Liver (tissue), 9 donors: ENCODE measurements around the gene C17orf50. TPM values are rescaled to one million over a fixed set of nuclear protein-coding genes. Genes with fewer than 3 reads are reported as not detected.

Experiments
- DNase-seq: peaks from one replicate; pipeline ENCODE4 v3.0.0-alpha.2; 2017; ENCODE audit warnings: low spot score
- H3K27ac ChIP-seq, 2 donors: one replicate each; pipeline ENCODE4 v1.7.0; 2013; ENCODE audit warnings: inconsistent platforms in 2 of 2, low read length in 2 of 2, control low read depth in 1 of 2, low read depth in 1 of 2, mild to moderate bottlenecking in 1 of 2
- H3K27me3 ChIP-seq, 4 donors: one replicate each; pipeline versions ENCODE4 v1.6.1 to v1.7.0; 2013; ENCODE audit warnings: low read length in 3 of 4, inconsistent platforms in 1 of 4, mild to moderate bottlenecking in 1 of 4, moderate library complexity in 1 of 4; ENCODE audit not compliant: control insufficient read depth in 4 of 4, insufficient read depth in 4 of 4
- H3K36me3 ChIP-seq, 4 donors: one replicate each; pipeline versions ENCODE4 v1.6.1 to v1.7.0; 2013; ENCODE audit warnings: low read length in 3 of 4, mild to moderate bottlenecking in 3 of 4, low read depth in 1 of 4, moderate library complexity in 1 of 4; ENCODE audit not compliant: control insufficient read depth in 4 of 4, insufficient read depth in 3 of 4
- H3K4me1 ChIP-seq, 4 donors: one replicate each; pipeline versions ENCODE4 v1.6.1 to v1.7.0; 2013; ENCODE audit warnings: low read length in 3 of 4, mild to moderate bottlenecking in 3 of 4, moderate library complexity in 1 of 4; ENCODE audit not compliant: control insufficient read depth in 4 of 4, insufficient read depth in 4 of 4
- H3K4me3 ChIP-seq, 3 donors: one replicate each; pipeline versions ENCODE4 v1.6.1 to v1.7.0; 2013; ENCODE audit warnings: low read length in 3 of 3, control low read depth in 1 of 3, low read depth in 1 of 3, mild to moderate bottlenecking in 1 of 3
- H3K9ac ChIP-seq, 2 donors: one replicate each; pipeline ENCODE4 v1.7.0; 2013; ENCODE audit warnings: low read length in 2 of 2, mild to moderate bottlenecking in 2 of 2, moderate library complexity in 2 of 2, control low read depth in 1 of 2, low read depth in 1 of 2
- H3K9me3 ChIP-seq, 4 donors: one replicate each; pipeline versions ENCODE4 v1.6.1 to v1.7.0; 2013; ENCODE audit warnings: low read length in 3 of 4; ENCODE audit not compliant: control insufficient read depth in 4 of 4
- ATF3 ChIP-seq: IDR thresholded peaks from 2 replicates; pipeline ENCODE4 v1.6.1; 2016; ENCODE audit warnings: antibody characterized with exemption
- CTCF ChIP-seq: fragments of 150-350 bp; IDR thresholded peaks from 2 replicates; pipeline ENCODE4 v1.5.1; 2017; ENCODE audit warnings: improper control_type of control experiment, low read depth, low read length; ENCODE audit not compliant: missing input control
- EGR1 ChIP-seq, 2 donors: IDR thresholded peaks; 2 replicates each; pipeline ENCODE4 v1.6.1; 2016 to 2018; ENCODE audit warnings: antibody characterized with exemption in 2 of 2, low read depth in 2 of 2
- FOXA1 ChIP-seq: IDR thresholded peaks from 2 replicates; pipeline ENCODE4 v1.6.1; 2016; ENCODE audit warnings: antibody characterized with exemption
- FOXA2 ChIP-seq: IDR thresholded peaks from 2 replicates; pipeline ENCODE4 v1.6.1; 2016; ENCODE audit warnings: antibody characterized with exemption
- GABPA ChIP-seq, 2 donors: IDR thresholded peaks in 1 of 2; conservative IDR thresholded peaks in 1 of 2; 2 replicates each; pipeline ENCODE4 v1.6.1; 2016; ENCODE audit warnings: antibody characterized with exemption in 2 of 2, mild to moderate bottlenecking in 1 of 2, moderate library complexity in 1 of 2
- HNF4A ChIP-seq, 2 donors: conservative IDR thresholded peaks; 2 replicates each; pipeline ENCODE4 v1.6.1; 2016; ENCODE audit warnings: antibody characterized with exemption in 2 of 2, mild to moderate bottlenecking in 2 of 2
- HNF4G ChIP-seq: IDR thresholded peaks from 2 replicates; pipeline ENCODE4 v1.6.1; 2016; ENCODE audit warnings: antibody characterized with exemption
- JUND ChIP-seq, 2 donors: IDR thresholded peaks; 2 replicates each; pipeline ENCODE4 v1.6.1; 2016; ENCODE audit warnings: antibody characterized with exemption in 2 of 2
- MAX ChIP-seq: IDR thresholded peaks from 2 replicates; pipeline ENCODE4 v1.6.1; 2016; ENCODE audit warnings: antibody characterized with exemption
- NR2F2 ChIP-seq: IDR thresholded peaks from 2 replicates; pipeline ENCODE4 v1.6.1; 2016; ENCODE audit warnings: antibody characterized with exemption
- RAD21 ChIP-seq, 2 donors: IDR thresholded peaks; 2 replicates each; pipeline ENCODE4 v1.6.1; 2016; ENCODE audit warnings: antibody characterized with exemption in 2 of 2, mild to moderate bottlenecking in 2 of 2
- REST ChIP-seq: IDR thresholded peaks from 2 replicates; pipeline ENCODE4 v1.6.1; 2016; ENCODE audit warnings: antibody characterized with exemption, mild to moderate bottlenecking
- RXRA ChIP-seq, 2 donors: IDR thresholded peaks; 2 replicates each; pipeline ENCODE4 v1.6.1; 2017 to 2018; ENCODE audit warnings: antibody characterized with exemption in 2 of 2, mild to moderate bottlenecking in 1 of 2
- SP1 ChIP-seq: IDR thresholded peaks from 2 replicates; pipeline ENCODE4 v1.6.1; 2018; ENCODE audit warnings: antibody characterized with exemption, mild to moderate bottlenecking
- TAF1 ChIP-seq: conservative IDR thresholded peaks from 2 replicates; pipeline ENCODE4 v1.6.1; 2016; ENCODE audit warnings: antibody characterized with exemption, mild to moderate bottlenecking
- YY1 ChIP-seq: IDR thresholded peaks from 2 replicates; pipeline ENCODE4 v1.6.1; 2016; ENCODE audit warnings: antibody characterized with exemption, mild to moderate bottlenecking
- ZBTB33 ChIP-seq: IDR thresholded peaks from 2 replicates; pipeline ENCODE4 v1.6.1; 2016; ENCODE audit warnings: antibody characterized with exemption
- WGBS: extraction: QIAGEN DNeasy Blood & Tissue Kit; methylation state at CpG from one replicate; pipeline ENCODE4 v1.1.7; 2013; 5-methylcytosine and 5-hydroxymethylcytosine counted together
- polyA plus RNA-seq, 2 donors: library from polyadenylated mRNA; stranded (reverse) in 1 of 2; unstranded in 1 of 2; fragments of 200-250 nt in 1 of 2; fragments of >200 nt in 1 of 2; fragmentation: Nextera tagmentation in 1 of 2; extraction: Ambion mirVana in 1 of 2; gene quantifications; one replicate each; pipeline versions ENCODE4 v1.2.1 to v1.2.3, GENCODE V29; 2013 to 2015
- total RNA-seq, 2 donors: library from RNA; depleted of rRNA; stranded (reverse); fragments of >200 nt; gene quantifications; one replicate each; pipeline ENCODE4 v1.2.3, GENCODE V29; 2014
- donor health status: healthy.
- donor health status: healthy.
- donor health status: healthy.
- donor health status: healthy.
- donor health status: healthy.

The C17orf50 gene
- total and polyA plus RNA-seq, 4 donors, result not detected

GRCh38 chr17:35757243-35757642, 3.4 kb upstream of the C17orf50 start:
- H3K36me3 ChIP-seq, result no peaks in the 10 kb centered on the region
- no peak overlapping the region for H3K27ac ChIP-seq
- no peaks in the 10 kb centered on the region for H3K27me3 ChIP-seq
- no peak overlapping the region for H3K4me3 ChIP-seq
- no peaks in the 10 kb centered on the region for H3K9me3 ChIP-seq
- H3K4me1 ChIP-seq, result no peaks in the 10 kb centered on the region
- no peak for DNase-seq
- TF ChIP-seq RXRA (IDR thresholded peaks at IDR 0.05) (no peak), FOXA2 (no peak), HNF4G (no peak), SP1 (no peak), FOXA1 (no peak), ZBTB33 (no peak), MAX (no peak), YY1 (no peak), REST (no peak), ATF3 (no peak), HNF4A (conservative IDR thresholded peaks at IDR 0.05) (no peak), CTCF (no peak), NR2F2 (no peak), JUND (IDR thresholded peaks at IDR 0.05) (no peak), GABPA (IDR thresholded peaks at IDR 0.05 in 1 of 2, conservative IDR thresholded peaks at IDR 0.05 in 1 of 2) (no peak), EGR1 (IDR thresholded peaks at IDR 0.05; ENCODE audit: low read depth in 2 of 2) (no peak)
- H3K9ac ChIP-seq, result no peak overlapping the region

GRCh38 chr17:35761601-35762000, 914 bp downstream of the C17orf50 start:
- no peak overlapping the region for H3K4me3 ChIP-seq
- H3K4me1 ChIP-seq, result peaks cover 2 to 12% (median 6%) of the 10 kb centered on the region in 4 donors
- DNase-seq, result no peak
- H3K27me3 ChIP-seq, result no peaks in the 10 kb centered on the region
- no peaks in the 10 kb centered on the region for H3K9me3 ChIP-seq
- H3K27ac ChIP-seq, result no peak overlapping the region
- no peaks in the 10 kb centered on the region for H3K36me3 ChIP-seq
- WGBS, result 82% methylated on average over 5 of the region's 5 CpGs
- no peak overlapping the region for H3K9ac ChIP-seq
- TF ChIP-seq GABPA (IDR thresholded peaks at IDR 0.05 in 1 of 2, conservative IDR thresholded peaks at IDR 0.05 in 1 of 2) (no peak), RXRA (IDR thresholded peaks at IDR 0.05) (no peak), TAF1 (no peak), EGR1 (IDR thresholded peaks at IDR 0.05; ENCODE audit: low read depth in 2 of 2) (no peak), HNF4G (no peak), SP1 (no peak), ZBTB33 (no peak), YY1 (no peak), REST (no peak), FOXA2 (no peak), ATF3 (no peak), HNF4A (conservative IDR thresholded peaks at IDR 0.05) (no peak), NR2F2 (no peak), JUND (IDR thresholded peaks at IDR 0.05) (no peak), FOXA1 (no peak), RAD21 (IDR thresholded peaks at IDR 0.05) (no peak)
